ENCODE data around the gene ZNF385B. TPM values are rescaled to one million over a fixed set of nuclear protein-coding genes. Genes with fewer than 3 reads are reported as not detected.

ZNF385B gene
- total RNA-seq, 1 donor from 2014 or later, result 1.0 TPM

DNA sequence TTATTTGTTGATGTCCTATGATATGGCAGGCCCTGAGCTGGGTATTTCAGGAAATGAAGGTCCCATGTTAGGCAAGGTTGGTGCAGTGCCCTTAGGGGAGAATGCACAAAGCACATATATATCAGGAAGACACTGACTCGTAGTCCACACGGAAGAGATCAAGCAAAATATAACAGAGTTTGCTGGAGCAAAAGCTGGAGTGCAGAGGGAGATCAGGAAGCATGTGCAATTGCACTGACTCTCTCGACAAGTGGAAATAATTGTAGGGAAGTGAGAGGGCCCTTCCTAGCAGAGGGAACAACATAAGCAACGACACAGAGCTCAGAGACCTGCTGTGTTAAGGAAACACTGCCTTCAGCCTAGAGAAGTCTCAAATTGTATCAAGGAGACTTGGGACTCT, 4.2 kb downstream of the ZNF385B start:
- Histone ChIP-seq H3K9ac (ENCODE audit: low read depth in 1 of 3, low read length in 3 of 3) (no peak overlapping the region), H3K27ac (ENCODE audit: low read depth, low read length) (no peak overlapping the region), H3K9me3 (ENCODE audit: control insufficient read depth in 3 of 3, low read length in 3 of 3) (no peaks in the 10 kb centered on the region), H3K27me3 (ENCODE audit: control insufficient read depth in 3 of 3, insufficient read depth in 3 of 3, low read length in 3 of 3) (peaks cover 0 to 3% (median 2%) of the 10 kb centered on the region in 3 donors), H3K36me3 (ENCODE audit: control insufficient read depth in 3 of 3, insufficient read depth in 3 of 3, low read length in 3 of 3) (no peaks in the 10 kb centered on the region), H3K4me1 (ENCODE audit: control insufficient read depth in 3 of 3, insufficient read depth in 3 of 3, low read length in 3 of 3) (peaks cover under 1 to 14% (median 6%) of the 10 kb centered on the region in 3 donors), H3K4me3 (ENCODE audit: low read length in 3 of 3) (no peak overlapping the region)

GRCh38 chr2:179856205-179856604, 5.2 kb downstream of the ZNF385B start:
- Histone ChIP-seq H3K4me3 (ENCODE audit: low read length in 3 of 3) (no peak overlapping the region), H3K36me3 (ENCODE audit: control insufficient read depth in 3 of 3, insufficient read depth in 3 of 3, low read length in 3 of 3) (no peaks in the 10 kb centered on the region), H3K27ac (ENCODE audit: low read depth, low read length) (no peak overlapping the region), H3K9me3 (ENCODE audit: control insufficient read depth in 3 of 3, low read length in 3 of 3) (no peaks in the 10 kb centered on the region), H3K27me3 (ENCODE audit: control insufficient read depth in 3 of 3, insufficient read depth in 3 of 3, low read length in 3 of 3) (peaks cover 0 to 3% (median 0%) of the 10 kb centered on the region in 3 donors), H3K4me1 (ENCODE audit: control insufficient read depth in 3 of 3, insufficient read depth in 3 of 3, low read length in 3 of 3) (peaks cover 0 to 10% (median 5%) of the 10 kb centered on the region in 3 donors), H3K9ac (ENCODE audit: low read depth in 1 of 3, low read length in 3 of 3) (no peak overlapping the region)

- no peaks in the 10 kb centered on the region for H3K36me3 ChIP-seq (ENCODE audit: control insufficient read depth in 3 of 3, insufficient read depth in 3 of 3, low read length in 3 of 3)
- peaks cover 0 to 3% (median 0%) of the 10 kb centered on the region in 3 donors for H3K27me3 ChIP-seq (ENCODE audit: control insufficient read depth in 3 of 3, insufficient read depth in 3 of 3, low read length in 3 of 3)
- H3K9me3 ChIP-seq (ENCODE audit: control insufficient read depth in 3 of 3, low read length in 3 of 3), result no peaks in the 10 kb centered on the region
- H3K9ac ChIP-seq (ENCODE audit: low read depth in 1 of 3, low read length in 3 of 3), result no peak overlapping the region
- H3K4me1 ChIP-seq (ENCODE audit: control insufficient read depth in 3 of 3, insufficient read depth in 3 of 3, low read length in 3 of 3), result peaks cover 0 to 10% (median 5%) of the 10 kb centered on the region in 3 donors
- H3K4me3 ChIP-seq (ENCODE audit: low read length in 3 of 3), result no peak overlapping the region
- H3K27ac ChIP-seq (ENCODE audit: low read depth, low read length), result no peak overlapping the region
These were observed 5.7 kb downstream of the ZNF385B start for GRCh38 chr2:179855673-179856072.

GRCh38 chr2:179854891-179855290, 6.5 kb downstream of the ZNF385B start:
- H3K9me3 ChIP-seq (ENCODE audit: control insufficient read depth in 3 of 3, low read length in 3 of 3), result no peaks in the 10 kb centered on the region
- no peaks in the 10 kb centered on the region for H3K27me3 ChIP-seq (ENCODE audit: control insufficient read depth in 3 of 3, insufficient read depth in 3 of 3, low read length in 3 of 3)
- H3K4me3 ChIP-seq (ENCODE audit: low read length in 3 of 3), result no peak overlapping the region

DNA sequence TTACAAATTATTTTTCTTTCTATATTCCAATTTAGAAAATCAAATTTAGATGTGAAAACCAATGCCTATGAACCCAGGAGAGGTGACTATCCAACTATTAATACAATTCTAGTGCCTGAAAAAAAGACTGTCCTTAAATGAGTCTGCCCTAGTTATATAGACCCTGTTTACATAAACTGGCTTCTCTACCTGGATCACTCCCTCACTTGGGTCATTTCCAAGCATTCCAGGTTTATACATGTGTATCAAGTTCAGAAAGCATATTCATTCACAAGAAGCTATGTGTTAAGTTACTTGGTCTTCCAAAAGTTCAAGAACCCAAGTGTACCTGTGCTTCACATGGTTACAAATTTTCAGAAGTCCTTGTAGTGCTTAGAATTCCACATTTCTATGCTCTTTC, 8.3 kb downstream of the ZNF385B start:
- Histone ChIP-seq H3K4me1 (ENCODE audit: control insufficient read depth in 3 of 3, insufficient read depth in 3 of 3, low read length in 3 of 3) (peaks cover 0 to 3% (median 0%) of the 10 kb centered on the region in 3 donors), H3K27me3 (ENCODE audit: control insufficient read depth in 3 of 3, insufficient read depth in 3 of 3, low read length in 3 of 3) (no peaks in the 10 kb centered on the region), H3K36me3 (ENCODE audit: control insufficient read depth in 3 of 3, insufficient read depth in 3 of 3, low read length in 3 of 3) (no peaks in the 10 kb centered on the region), H3K4me3 (ENCODE audit: low read length in 3 of 3) (no peak overlapping the region), H3K27ac (ENCODE audit: low read depth, low read length) (no peak overlapping the region), H3K9me3 (ENCODE audit: control insufficient read depth in 3 of 3, low read length in 3 of 3) (no peaks in the 10 kb centered on the region), H3K9ac (ENCODE audit: low read depth in 1 of 3, low read length in 3 of 3) (no peak overlapping the region)

More at GRCh38 chr2:179854891-179855290, 6.5 kb downstream of the ZNF385B start:
- Histone ChIP-seq H3K9ac (ENCODE audit: low read depth in 1 of 3, low read length in 3 of 3) (no peak overlapping the region), H3K36me3 (ENCODE audit: control insufficient read depth in 3 of 3, insufficient read depth in 3 of 3, low read length in 3 of 3) (no peaks in the 10 kb centered on the region), H3K27ac (ENCODE audit: low read depth, low read length) (no peak overlapping the region), H3K4me1 (ENCODE audit: control insufficient read depth in 3 of 3, insufficient read depth in 3 of 3, low read length in 3 of 3) (peaks cover 0 to 3% (median 0%) of the 10 kb centered on the region in 3 donors)

- H3K36me3 ChIP-seq (ENCODE audit: control insufficient read depth in 3 of 3, insufficient read depth in 3 of 3, low read length in 3 of 3), result no peaks in the 10 kb centered on the region
- H3K9ac ChIP-seq (ENCODE audit: low read depth in 1 of 3, low read length in 3 of 3), result no peak overlapping the region
- no peaks in the 10 kb centered on the region for H3K27me3 ChIP-seq (ENCODE audit: control insufficient read depth in 3 of 3, insufficient read depth in 3 of 3, low read length in 3 of 3)
- H3K4me1 ChIP-seq (ENCODE audit: control insufficient read depth in 3 of 3, insufficient read depth in 3 of 3, low read length in 3 of 3), result peaks cover 0 to 3% (median 0%) of the 10 kb centered on the region in 3 donors
- no peaks in the 10 kb centered on the region for H3K9me3 ChIP-seq (ENCODE audit: control insufficient read depth in 3 of 3, low read length in 3 of 3)
- H3K4me3 ChIP-seq (ENCODE audit: low read length in 3 of 3), result no peak overlapping the region
- H3K27ac ChIP-seq (ENCODE audit: low read depth, low read length), result no peak overlapping the region
These were observed 11.2 kb downstream of the ZNF385B start for GRCh38 chr2:179850188-179850587.

DNA sequence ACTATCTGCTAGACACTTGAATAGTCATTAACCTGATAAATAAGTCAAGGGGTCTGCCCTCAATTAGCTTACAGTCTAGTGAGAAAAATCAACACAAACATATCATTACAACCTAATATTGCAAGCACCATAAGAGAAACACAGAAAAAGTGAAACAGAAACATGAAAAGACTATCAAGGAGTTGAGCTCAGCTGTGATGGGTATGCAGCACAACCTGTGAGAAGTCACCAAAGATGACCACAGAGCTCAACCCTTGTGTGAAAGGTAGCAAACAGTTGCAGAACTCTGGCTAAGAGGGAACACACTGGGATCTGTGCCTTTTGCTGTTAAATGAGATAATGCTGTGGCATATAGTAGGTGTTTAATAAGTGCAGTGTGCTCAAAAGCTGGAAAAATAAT, 11.7 kb downstream of the ZNF385B start:
- H3K36me3 ChIP-seq (ENCODE audit: control insufficient read depth in 3 of 3, insufficient read depth in 3 of 3, low read length in 3 of 3), result no peaks in the 10 kb centered on the region
- no peak overlapping the region for H3K27ac ChIP-seq (ENCODE audit: low read depth, low read length)
- no peak overlapping the region for H3K4me3 ChIP-seq (ENCODE audit: low read length in 3 of 3)
- no peaks in the 10 kb centered on the region for H3K27me3 ChIP-seq (ENCODE audit: control insufficient read depth in 3 of 3, insufficient read depth in 3 of 3, low read length in 3 of 3)
- no peaks in the 10 kb centered on the region for H3K9me3 ChIP-seq (ENCODE audit: control insufficient read depth in 3 of 3, low read length in 3 of 3)
- H3K4me1 ChIP-seq (ENCODE audit: control insufficient read depth in 3 of 3, insufficient read depth in 3 of 3, low read length in 3 of 3), result peaks cover 0 to 3% (median 0%) of the 10 kb centered on the region in 3 donors
- no peak overlapping the region for H3K9ac ChIP-seq (ENCODE audit: low read depth in 1 of 3, low read length in 3 of 3)

DNA sequence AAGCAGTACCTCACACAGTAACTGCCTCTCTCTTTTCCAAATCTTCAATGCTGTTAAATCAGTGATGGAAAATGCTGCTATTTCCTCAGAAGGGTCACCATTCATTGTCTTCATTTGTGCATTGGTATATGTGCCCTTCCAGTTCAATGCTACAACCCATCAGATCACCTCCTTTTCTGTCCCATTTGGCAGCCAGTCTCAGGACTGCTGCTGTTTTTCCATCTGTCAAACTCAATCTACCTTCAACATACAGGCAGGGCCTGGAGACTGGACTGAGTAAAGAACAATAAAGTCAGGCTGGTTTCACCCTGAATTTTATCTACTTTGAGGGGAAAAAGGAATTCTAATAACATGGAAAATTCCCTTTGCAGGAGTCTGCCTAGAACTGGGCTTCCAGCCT, 17.9 kb downstream of the ZNF385B start:
- H3K36me3 ChIP-seq (ENCODE audit: control insufficient read depth in 3 of 3, insufficient read depth in 3 of 3, low read length in 3 of 3), result no peaks in the 10 kb centered on the region
- no peaks in the 10 kb centered on the region for H3K9me3 ChIP-seq (ENCODE audit: control insufficient read depth in 3 of 3, low read length in 3 of 3)
- no peak overlapping the region for H3K9ac ChIP-seq (ENCODE audit: low read depth in 1 of 3, low read length in 3 of 3)
- H3K27me3 ChIP-seq (ENCODE audit: control insufficient read depth in 3 of 3, insufficient read depth in 3 of 3, low read length in 3 of 3), result no peaks in the 10 kb centered on the region
- H3K4me3 ChIP-seq (ENCODE audit: low read length in 3 of 3), result no peak overlapping the region
- H3K4me1 ChIP-seq (ENCODE audit: control insufficient read depth in 3 of 3, insufficient read depth in 3 of 3, low read length in 3 of 3), result no peaks in the 10 kb centered on the region
- no peak overlapping the region for H3K27ac ChIP-seq (ENCODE audit: low read depth, low read length)

- no peak overlapping the region for H3K27ac ChIP-seq (ENCODE audit: low read depth, low read length)
- no peaks in the 10 kb centered on the region for H3K36me3 ChIP-seq (ENCODE audit: control insufficient read depth in 3 of 3, insufficient read depth in 3 of 3, low read length in 3 of 3)
- no peak overlapping the region for H3K9ac ChIP-seq (ENCODE audit: low read depth in 1 of 3, low read length in 3 of 3)
- H3K4me1 ChIP-seq (ENCODE audit: control insufficient read depth in 3 of 3, insufficient read depth in 3 of 3, low read length in 3 of 3), result no peaks in the 10 kb centered on the region
- H3K9me3 ChIP-seq (ENCODE audit: control insufficient read depth in 3 of 3, low read length in 3 of 3), result no peaks in the 10 kb centered on the region
- no peaks in the 10 kb centered on the region for H3K27me3 ChIP-seq (ENCODE audit: control insufficient read depth in 3 of 3, insufficient read depth in 3 of 3, low read length in 3 of 3)
- no peak overlapping the region for H3K4me3 ChIP-seq (ENCODE audit: low read length in 3 of 3)
These were observed 18.8 kb downstream of the ZNF385B start for GRCh38 chr2:179842498-179843153.

DNA sequence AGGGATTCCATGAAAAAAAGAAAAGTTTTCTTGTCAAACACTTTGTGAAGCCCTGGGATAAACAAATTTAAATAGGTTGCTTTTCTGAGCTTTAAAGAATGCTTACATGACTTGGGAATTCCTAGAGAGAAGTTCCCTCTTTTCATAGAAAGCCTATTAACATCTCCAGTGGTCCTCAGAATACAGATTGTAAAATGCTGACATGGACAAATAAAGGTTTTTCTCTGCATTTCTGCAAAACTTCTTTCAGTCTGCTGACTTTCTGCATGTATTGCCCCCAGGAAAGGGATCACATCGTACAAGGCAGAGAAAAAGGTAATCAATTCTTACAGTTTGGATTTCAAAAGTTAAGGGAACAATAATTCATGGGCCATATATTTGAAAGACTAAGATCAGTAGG, 20.6 kb downstream of the ZNF385B start:
- Histone ChIP-seq H3K4me1 (ENCODE audit: control insufficient read depth in 3 of 3, insufficient read depth in 3 of 3, low read length in 3 of 3) (no peaks in the 10 kb centered on the region), H3K9me3 (ENCODE audit: control insufficient read depth in 3 of 3, low read length in 3 of 3) (no peaks in the 10 kb centered on the region), H3K27me3 (ENCODE audit: control insufficient read depth in 3 of 3, insufficient read depth in 3 of 3, low read length in 3 of 3) (no peaks in the 10 kb centered on the region)

More for the DNA sequence above, 20.6 kb downstream of the ZNF385B start:
- Histone ChIP-seq H3K36me3 (ENCODE audit: control insufficient read depth in 3 of 3, insufficient read depth in 3 of 3, low read length in 3 of 3) (no peaks in the 10 kb centered on the region), H3K27ac (ENCODE audit: low read depth, low read length) (no peak overlapping the region), H3K4me3 (ENCODE audit: low read length in 3 of 3) (no peak overlapping the region), H3K9ac (ENCODE audit: low read depth in 1 of 3, low read length in 3 of 3) (no peak overlapping the region)
